GM19025 (cell line): ENCODE results near the gene UBE2J2.

Experiments used
- ATAC-seq: cut with Tn5 transposase; IDR thresholded peaks from one replicate; pipeline ENCODE4 v1.9.1; 2021; ENCODE audit warnings: mild to moderate bottlenecking, low read depth, moderate library complexity; ENCODE audit not compliant: unreplicated experiment

Gene UBE2J2

DNA sequence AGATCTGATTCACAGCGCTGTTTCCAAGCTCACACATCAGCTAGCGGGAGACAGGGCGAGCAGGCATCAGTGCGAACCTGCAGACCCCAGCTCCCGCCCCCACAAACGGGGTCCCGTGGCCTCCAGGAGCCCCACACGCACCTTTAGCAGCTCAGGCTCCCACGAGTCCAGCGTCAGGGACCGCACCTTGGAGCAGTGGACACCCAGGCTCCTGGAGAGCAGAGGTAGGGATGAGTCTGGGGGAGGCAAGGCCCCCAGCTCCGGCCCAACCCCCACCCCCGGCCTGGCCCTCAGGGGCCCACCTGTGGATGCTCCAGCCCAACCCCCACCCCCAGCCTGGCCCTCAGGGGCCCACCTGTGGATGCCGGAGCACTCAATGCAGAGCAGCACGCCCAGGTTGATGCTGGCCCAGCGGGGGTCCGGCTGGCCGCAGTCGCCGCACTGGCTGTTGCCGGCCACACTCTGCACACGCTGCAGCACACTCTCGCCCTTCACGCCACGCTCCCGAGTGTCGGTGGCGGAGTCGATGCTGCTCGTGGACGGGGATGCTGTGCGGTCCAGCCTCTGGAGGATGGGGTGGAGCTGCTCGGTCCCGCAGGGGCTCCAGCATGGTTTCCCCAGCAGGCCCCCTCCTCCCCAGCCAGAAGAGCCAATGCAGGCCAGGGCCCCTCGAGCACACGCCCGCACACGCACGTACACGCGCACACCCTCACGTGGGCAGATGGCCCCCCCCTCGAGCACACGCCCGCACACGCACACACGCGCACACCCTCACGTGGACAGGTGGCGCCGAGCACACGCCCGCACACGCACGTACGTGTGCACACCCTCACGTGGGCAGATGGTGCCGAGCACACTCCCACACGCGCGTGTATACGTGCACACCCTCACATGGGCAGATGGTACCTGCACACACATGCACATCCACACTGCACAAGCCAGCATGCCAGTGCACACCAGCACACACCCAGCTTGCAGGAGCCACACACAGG, 22.7 kb upstream of the UBE2J2 start:
- no peak for ATAC-seq

DNA sequence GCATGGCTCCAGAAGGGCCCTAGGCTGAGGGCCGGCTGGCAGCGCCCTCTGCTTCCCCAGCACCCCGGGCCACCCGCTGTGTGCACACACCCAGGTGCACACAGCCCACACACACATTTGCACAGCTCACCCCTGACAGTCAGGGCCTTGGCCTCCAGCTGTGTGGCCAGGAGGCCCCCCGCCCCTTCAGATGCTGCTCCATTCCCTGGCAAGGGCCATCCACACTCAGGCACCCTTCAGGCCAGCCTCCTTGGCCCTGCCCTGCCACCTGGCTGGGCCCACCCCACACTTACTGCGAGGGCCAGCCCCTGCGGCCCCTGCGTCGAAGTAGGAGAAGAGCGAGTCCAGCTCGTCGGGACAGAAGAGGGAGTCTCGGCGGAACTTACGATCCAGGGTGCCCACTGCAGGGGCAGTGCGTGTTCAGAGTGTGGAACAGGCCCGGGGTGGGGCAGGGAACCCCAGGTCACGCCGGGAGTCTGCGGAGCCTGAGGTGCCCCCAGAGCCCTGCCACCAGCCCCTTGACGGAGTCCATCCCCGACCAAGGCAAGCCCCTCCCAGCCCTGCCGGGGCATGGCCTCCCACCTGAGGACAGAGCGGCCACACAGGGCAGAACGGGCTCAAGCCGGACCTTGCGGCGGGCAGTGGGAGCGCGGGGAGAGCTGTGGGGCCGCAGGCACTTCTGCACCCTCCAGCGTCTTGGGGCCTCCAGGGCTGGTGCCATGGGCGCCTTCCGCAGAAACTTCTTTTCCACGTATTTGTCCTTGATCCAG, 21.7 kb upstream of the UBE2J2 start:
- no peak for ATAC-seq

DNA sequence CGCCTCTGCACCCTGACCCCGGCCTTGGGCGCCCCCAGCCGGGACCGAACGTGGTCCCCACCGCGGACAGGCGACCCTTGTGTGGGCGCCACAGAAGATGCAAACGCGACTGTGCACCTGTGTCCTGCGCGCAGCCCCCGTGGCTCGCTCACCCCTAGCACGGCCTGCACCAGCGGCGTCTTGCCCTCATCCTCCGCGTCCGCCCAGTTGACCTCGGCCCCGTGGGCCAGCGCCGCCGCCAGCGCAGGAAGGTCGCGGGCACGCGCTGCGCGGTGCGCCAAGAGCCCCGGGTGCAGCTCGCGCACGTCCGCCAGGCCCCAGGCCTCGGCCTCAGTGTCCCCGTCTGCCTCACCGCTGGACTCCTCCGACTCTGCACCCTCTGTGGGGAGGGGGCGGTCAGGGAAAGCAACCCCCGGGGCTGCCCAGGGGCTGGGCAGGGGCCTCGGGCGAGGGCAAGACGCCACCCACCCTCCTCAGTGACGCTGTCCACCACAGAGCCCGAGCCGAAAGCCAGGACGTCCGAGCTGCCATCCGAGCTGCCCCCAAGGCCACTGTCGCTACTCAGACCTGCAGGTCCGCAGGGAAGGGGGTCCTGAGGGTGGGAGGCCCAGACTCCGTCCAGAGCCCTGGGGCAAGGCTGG, 20.7 kb upstream of the UBE2J2 start:
- ATAC-seq: no peak

DNA sequence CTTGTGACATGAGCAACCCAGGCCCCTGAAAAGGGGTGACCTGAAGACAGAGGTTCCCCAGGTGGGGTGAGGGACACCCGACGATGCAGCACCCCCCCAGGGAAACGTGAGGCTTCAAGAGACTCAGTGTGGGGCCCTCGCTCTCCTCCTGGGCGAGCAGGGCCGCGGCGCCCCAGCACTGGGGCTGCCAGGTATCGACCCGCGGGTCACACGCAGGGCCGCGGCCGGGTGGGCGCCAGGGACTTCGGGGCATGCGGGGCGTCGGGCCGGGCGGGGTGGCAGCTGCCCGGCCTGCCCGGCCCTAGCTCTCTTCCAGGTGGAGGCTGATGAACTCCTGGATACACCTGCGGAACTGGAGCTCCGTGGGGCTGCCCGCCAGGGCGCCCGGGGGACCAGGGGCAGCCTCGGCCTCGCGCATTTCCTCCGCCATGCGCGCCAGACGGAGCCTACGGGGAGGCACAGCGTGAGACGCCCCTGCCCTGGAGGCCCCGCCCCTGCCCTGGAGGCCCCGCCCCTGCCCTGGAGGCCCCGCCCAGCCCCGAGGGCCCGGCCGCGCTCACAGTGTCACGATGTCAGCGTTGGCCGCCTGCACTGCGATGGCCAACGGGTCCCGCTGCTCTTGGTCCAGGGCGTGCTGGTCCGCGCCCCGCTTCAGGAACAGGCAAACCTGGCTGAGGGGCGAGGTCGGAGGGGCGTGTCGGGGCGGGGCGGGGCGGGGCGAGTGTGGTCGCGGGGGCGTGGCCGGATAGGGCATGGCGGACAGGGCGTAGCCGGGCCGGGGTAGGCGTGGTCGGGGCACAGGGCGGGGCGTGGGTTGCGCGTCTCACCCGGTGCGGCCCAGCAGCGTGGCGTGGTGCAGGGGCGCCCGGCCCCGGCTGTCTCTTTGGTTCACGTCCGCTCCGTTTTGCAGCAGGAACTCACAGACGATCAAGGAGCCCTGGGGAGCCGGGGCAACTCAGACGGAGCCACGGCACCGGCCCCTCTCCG, 19.9 kb upstream of the UBE2J2 start:
- ATAC-seq: no peak

DNA sequence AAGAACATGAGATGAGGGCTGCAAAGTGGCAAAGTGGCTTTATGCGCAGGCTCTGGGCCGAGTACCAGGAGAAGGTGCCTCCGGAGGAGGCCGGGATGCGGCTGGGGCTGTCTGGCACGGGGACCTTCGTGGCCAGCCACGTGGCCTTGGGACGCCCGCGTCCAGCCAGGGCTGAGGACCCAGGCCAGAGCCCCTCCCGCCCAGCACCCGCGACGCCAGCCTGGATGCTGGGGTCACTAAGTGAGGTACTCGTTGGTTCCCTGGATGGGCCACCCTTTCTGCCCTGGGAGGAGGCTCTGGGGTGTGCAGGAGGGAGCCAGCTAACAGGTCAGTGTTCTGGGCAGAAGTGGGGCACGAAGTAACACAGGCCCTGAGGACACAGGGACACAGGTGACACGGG, 19.2 kb upstream of the UBE2J2 start:
- ATAC-seq: no peak

- ATAC-seq: no peak
Measured at GRCh38 chr1:1292442-1292779, 18.8 kb upstream of the UBE2J2 start.

DNA sequence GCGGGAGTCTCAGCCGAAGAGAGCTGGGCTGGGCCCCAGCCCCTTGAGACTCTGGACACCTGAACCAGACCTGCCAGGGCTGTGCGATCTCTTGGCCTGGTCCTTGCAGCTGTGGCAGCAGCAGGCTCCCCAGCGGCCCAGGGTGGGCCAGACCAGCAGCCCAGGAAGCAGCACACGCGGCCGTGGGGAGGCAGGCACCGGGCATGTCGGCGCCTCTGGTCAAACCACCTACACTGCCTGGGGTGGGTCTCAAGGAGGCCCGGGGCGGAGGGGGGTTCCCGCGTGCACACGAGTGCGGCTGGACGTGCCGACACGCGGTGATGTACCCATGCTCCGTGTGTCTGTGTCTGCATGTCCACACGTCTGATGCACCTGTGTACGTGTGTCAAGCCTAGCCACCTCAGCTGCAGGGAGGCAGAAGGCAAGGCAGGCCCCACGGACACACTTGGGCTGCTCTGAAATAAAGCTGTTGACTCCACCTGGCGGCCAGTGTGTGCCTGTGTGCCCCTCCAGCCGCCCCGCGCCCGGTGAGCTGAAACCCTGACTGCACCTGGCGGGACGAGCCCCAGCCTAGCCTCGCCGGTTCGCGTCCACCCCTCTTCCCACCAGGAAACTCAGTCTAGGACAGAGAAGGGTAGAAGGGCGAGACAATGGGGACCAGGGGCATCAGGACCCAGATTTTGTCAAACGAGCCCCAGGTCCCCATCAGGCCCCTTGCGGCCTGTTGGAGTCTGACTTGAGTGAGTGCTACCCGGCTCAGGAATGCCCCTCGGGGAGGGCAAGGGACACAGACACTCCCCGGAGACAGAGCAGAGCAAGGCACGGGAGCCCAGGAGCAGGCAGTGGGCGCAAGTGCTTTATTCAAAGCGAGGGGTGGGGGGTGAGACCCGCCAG, 18.1 kb upstream of the UBE2J2 start:
- no peak for ATAC-seq

- ATAC-seq: no peak
Measured at GRCh38 chr1:1291023-1291528, 17.4 kb upstream of the UBE2J2 start.

DNA sequence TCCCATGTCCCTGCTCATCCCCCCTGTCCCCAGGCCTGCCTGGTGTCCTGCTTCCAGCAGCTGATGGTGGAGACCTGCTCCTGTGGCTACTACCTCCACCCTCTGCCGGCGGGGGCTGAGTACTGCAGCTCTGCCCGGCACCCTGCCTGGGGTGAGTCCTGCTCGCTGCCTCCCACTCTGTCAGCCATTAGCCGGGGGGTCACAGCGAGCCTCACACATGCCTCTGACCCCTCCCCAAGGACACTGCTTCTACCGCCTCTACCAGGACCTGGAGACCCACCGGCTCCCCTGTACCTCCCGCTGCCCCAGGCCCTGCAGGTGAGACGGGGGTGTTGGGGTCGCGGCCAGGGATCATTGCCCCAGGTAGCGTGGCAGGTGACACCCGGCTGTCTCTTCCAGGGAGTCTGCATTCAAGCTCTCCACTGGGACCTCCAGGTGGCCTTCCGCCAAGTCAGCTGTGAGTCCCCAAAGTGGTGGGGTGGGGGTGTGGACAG, 16.6 kb upstream of the UBE2J2 start:
- no peak for ATAC-seq

GRCh38 chr1:1287288-1288110, 13.8 kb upstream of the UBE2J2 start:
- no peak for ATAC-seq

GRCh38 chr1:1286313-1287261, 12.9 kb upstream of the UBE2J2 start:
- no peak for ATAC-seq

DNA sequence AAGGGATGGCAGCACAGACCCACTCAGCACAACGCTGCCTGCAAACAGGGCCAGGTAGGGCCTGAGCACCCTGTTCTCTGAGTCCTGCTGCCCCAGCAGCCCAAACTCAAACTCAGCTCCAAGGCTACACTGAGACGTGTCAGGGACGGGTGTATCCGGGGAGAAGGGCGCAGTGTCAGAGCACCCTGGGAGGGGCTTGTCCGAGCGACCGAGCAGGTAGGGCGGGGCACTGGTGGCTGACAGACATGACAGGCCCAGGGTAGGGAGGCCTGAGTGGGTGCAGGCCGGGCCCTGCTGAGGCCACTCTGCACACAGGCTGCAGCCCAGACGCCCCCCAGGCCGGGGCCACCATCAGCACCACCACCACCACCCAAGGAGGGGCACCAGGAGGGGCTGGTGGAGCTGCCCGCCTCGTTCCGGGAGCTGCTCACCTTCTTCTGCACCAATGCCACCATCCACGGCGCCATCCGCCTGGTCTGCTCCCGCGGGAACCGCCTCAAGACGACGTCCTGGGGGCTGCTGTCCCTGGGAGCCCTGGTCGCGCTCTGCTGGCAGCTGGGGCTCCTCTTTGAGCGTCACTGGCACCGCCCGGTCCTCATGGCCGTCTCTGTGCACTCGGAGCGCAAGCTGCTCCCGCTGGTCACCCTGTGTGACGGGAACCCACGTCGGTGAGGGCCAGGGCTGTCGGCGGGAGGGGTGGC, 12.1 kb upstream of the UBE2J2 start:
- no peak for ATAC-seq

GRCh38 chr1:1285102-1285571, 11.5 kb upstream of the UBE2J2 start:
- no peak for ATAC-seq

- ATAC-seq: no peak
Measured at GRCh38 chr1:1284221-1285101, 10.8 kb upstream of the UBE2J2 start.

GRCh38 chr1:1283821-1284220, 10.2 kb upstream of the UBE2J2 start:
- no peak for ATAC-seq
